K562 (cell line): ENCODE data around the gene RTF1. TPM values are rescaled to one million over a fixed set of nuclear protein-coding genes. Genes with fewer than 3 reads are reported as not detected.

ENCODE experiments used
- ATAC-seq: fragments of 200-7000 bp; cut with Tn5 transposase; 3 replicates; pipeline ENCODE4 v1.9.1; 2020; ENCODE audit warnings: moderate library complexity
- BruUV-seq: library from RNA; stranded (reverse); fragments of 400-500 nt; replicated peaks from 2 replicates; lab custom pipeline; 2021; lab: Mats Ljungman, UMichigan
- CTCF ChIA-PET: fragments of 300-600 bp; formaldehyde crosslinking; extraction: SDS; loops from one replicate; lab custom pipeline; 2021; ENCODE audit warnings: low intra/inter-chr PET ratio; lab: Yijun Ruan, JAX
- POLR2A ChIA-PET: fragments of 300-600, 350-650 bp; sonication (Branson Sonifier 250); formaldehyde crosslinking; extraction: SDS; loops from one replicate; lab custom pipeline; 2021; ENCODE audit warnings: antibody characterized with exemption, inconsistent platforms; lab: Yijun Ruan, JAX
- DNase-seq, 4 experiments: peaks; one replicate each; pipeline versions ENCODE4 v3.0.0 to v3.0.0-alpha.2; 2011 to 2018; ENCODE audit warnings: low spot score in 3 of 4, mixed read lengths in 3 of 4; ENCODE audit errors: extremely low read depth in 1 of 4
- FAIRE-seq: peaks from 2 replicates; lab custom pipeline; 2011; peaks lifted over from hg19 to GRCh38; lab: Jason Lieb, UNC
- H2AFZ ChIP-seq: 2 replicates; pipeline ENCODE4 v1.6.0; 2011; ENCODE audit warnings: low read depth, low read length, control low read depth, inconsistent platforms
- H3K27ac ChIP-seq: fragments of 200-600 bp; 3 replicates; pipeline ENCODE4 v1.8.0; 2011; ENCODE audit warnings: low read depth, mild to moderate bottlenecking, control low read depth, inconsistent platforms, low read length, moderate library complexity, mixed read lengths; ENCODE audit errors: extremely low read depth
- H3K27me3 ChIP-seq, 2 experiments: fragments of 300-600 bp in 1 of 2; 2 replicates in 1 of 2; 3 replicates in 1 of 2; pipeline versions ENCODE4 v1.6.0 to v1.8.0; 2011; ENCODE audit warnings: inconsistent platforms in 2 of 2, low read length in 2 of 2, mild to moderate bottlenecking in 1 of 2, mixed read lengths in 1 of 2, moderate library complexity in 1 of 2; ENCODE audit not compliant: control insufficient read depth in 2 of 2, insufficient read depth in 2 of 2
- H3K36me3 ChIP-seq: fragments of 300-600 bp; 3 replicates; pipeline ENCODE4 v1.8.0; 2011; ENCODE audit warnings: mild to moderate bottlenecking, low read length, inconsistent platforms; ENCODE audit not compliant: control insufficient read depth, insufficient read depth
- H3K4me1 ChIP-seq, 2 experiments: fragments of 200-600 bp in 1 of 2; replicated peaks in 1 of 2; 2 replicates in 1 of 2; 3 replicates in 1 of 2; pipeline versions ENCODE4 v1.5.1 to v1.8.0; 2011; ENCODE audit warnings: inconsistent platforms in 2 of 2, low read length in 2 of 2, mild to moderate bottlenecking in 1 of 2, mixed read lengths in 1 of 2, moderate library complexity in 1 of 2; ENCODE audit not compliant: control insufficient read depth in 2 of 2, insufficient read depth in 2 of 2
- H3K4me2 ChIP-seq: 2 replicates; pipeline ENCODE4 v1.6.1; 2011; ENCODE audit warnings: low read length, control low read depth, inconsistent platforms, mixed read lengths; ENCODE audit not compliant: insufficient read depth
- H3K4me3 ChIP-seq: fragments of 200-600 bp; sonication (generic), shearing (Covaris generic); 2 replicates; pipeline ENCODE4 v1.5.1; 2016; ENCODE audit warnings: control low read depth, inconsistent platforms
- H3K79me2 ChIP-seq: fragments of 200-600 bp; 3 replicates; pipeline ENCODE4 v1.8.0; 2011; ENCODE audit warnings: low read length, inconsistent platforms; ENCODE audit not compliant: control insufficient read depth, insufficient read depth
- H3K9ac ChIP-seq, 2 experiments: 2 replicates each; pipeline versions ENCODE4 v1.6.0 to v1.6.1; 2011; ENCODE audit warnings: low read depth in 2 of 2, low read length in 2 of 2, control low read depth in 1 of 2, inconsistent platforms in 1 of 2, mild to moderate bottlenecking in 1 of 2, mixed read lengths in 1 of 2; ENCODE audit not compliant: insufficient read depth in 1 of 2
- H3K9me1 ChIP-seq: one replicate; pipeline ENCODE4 v1.6.0; 2011; ENCODE audit warnings: inconsistent platforms, mild to moderate bottlenecking, low read length, moderate library complexity; ENCODE audit not compliant: control insufficient read depth, insufficient read depth
- H3K9me3 ChIP-seq: replicated peaks from 2 replicates; pipeline ENCODE4 v1.5.1; 2011; ENCODE audit warnings: low read depth, low read length, inconsistent platforms; ENCODE audit not compliant: control insufficient read depth, insufficient read depth
- H4K20me1 ChIP-seq: replicated peaks from 2 replicates; pipeline ENCODE4 v1.6.1; 2011; ENCODE audit warnings: low read length, inconsistent platforms, mixed read lengths; ENCODE audit not compliant: control insufficient read depth, insufficient read depth
- FOSL1 ChIP-seq: fragments of 200-800 bp; sonication (Bioruptor generic); conservative IDR thresholded peaks from 2 replicates; pipeline ENCODE4 v1.6.1; 2016; ENCODE audit warnings: missing genetic modification characterization, missing compliant biosample characterization
- KLF16 ChIP-seq: IDR thresholded peaks from 2 replicates; pipeline ENCODE4 v1.6.1; 2016; ENCODE audit warnings: antibody characterized with exemption
- MYBL2 ChIP-seq, 2 experiments: fragments of 450-650 bp in 1 of 2; sonication (generic) in 1 of 2; formaldehyde crosslinking in 1 of 2; IDR thresholded peaks; 2 replicates each; pipeline versions ENCODE4 v1.6.1 to v1.8.1; 2017 to 2022; ENCODE audit warnings: borderline replicate concordance in 1 of 2, inconsistent platforms in 1 of 2, low read depth in 1 of 2, mild to moderate bottlenecking in 1 of 2, missing genetic modification reagents in 1 of 2, moderate library complexity in 1 of 2
- SAFB ChIP-seq: fragments of 200-400 bp; formaldehyde crosslinking; IDR thresholded peaks from 2 replicates; pipeline ENCODE4 v1.6.1; 2017; ENCODE audit warnings: low read depth, low read length, borderline replicate concordance
- ZNF12 ChIP-seq: sonication (generic); formaldehyde crosslinking; IDR thresholded peaks from 2 replicates; pipeline ENCODE4 v1.4.0; 2020; ENCODE audit warnings: mild to moderate bottlenecking, missing genetic modification reagents
- ZNF134 ChIP-seq: fragments of 250-450 bp; sonication (Bioruptor Pico); conservative IDR thresholded peaks from 2 replicates; pipeline ENCODE4 v1.4.0; 2020
- ZNF282 ChIP-seq: sonication (generic); formaldehyde crosslinking; IDR thresholded peaks from 2 replicates; pipeline ENCODE4 v1.8.1; 2023; ENCODE audit warnings: missing genetic modification reagents
- ZNF407 ChIP-seq: fragments of 450-650 bp; IDR thresholded peaks from 2 replicates; pipeline ENCODE4 v1.6.1; 2016; ENCODE audit warnings: low read depth
- ZNF57 ChIP-seq: fragments of 450-650 bp; formaldehyde crosslinking; IDR thresholded peaks from 2 replicates; pipeline ENCODE4 v1.4.0; 2020; ENCODE audit warnings: mild to moderate bottlenecking, moderate library complexity
- WGBS: fragments of 100-300 bp; shearing (Covaris generic); methylation state at CpG from one replicate; pipeline ENCODE4 v1.1.6; 2016; ENCODE audit warnings: low coverage, mixed read lengths; ENCODE audit not compliant: insufficient coverage; ENCODE audit errors: missing lambda C conversion rate; 5-methylcytosine and 5-hydroxymethylcytosine counted together
- in situ Hi-C: fragments of 300-500 bp; cut with MboI; formaldehyde crosslinking; loops from 4 replicates; pipeline ENCODE4 v1.15.0; 2018; ENCODE audit warnings: inconsistent platforms, mixed read lengths
- intact Hi-C: fragments of 100-400 bp; cut with micrococcal nuclease; formaldehyde crosslinking; loops from 2 replicates; pipeline ENCODE4 v1.14.2; 2022
- polyA plus RNA-seq, 8 experiments: library from polyadenylated mRNA; depleted of rRNA in 4 of 8; stranded (reverse) in 5 of 8; unstranded in 3 of 8; fragments of >200 nt; fragmentation: Nextera tagmentation in 2 of 8; fragmentation: Illumina TruSeq in 1 of 8; extraction: Ambion mirVana in 2 of 8; extraction: Trizol in 1 of 8; gene quantifications; 2 replicates each; pipeline versions ENCODE4 v1.2.1 to v1.2.3, GENCODE V29; 2011 to 2014; ENCODE audit warnings: inconsistent platforms in 1 of 8, missing spikeins in 1 of 8
- total RNA-seq, 7 experiments: library from RNA; depleted of rRNA in 6 of 7; stranded (reverse); fragments of >200 nt in 6 of 7; fragmentation: Illumina TruSeq in 2 of 7; extraction: Trizol in 2 of 7; gene quantifications; 2 replicates each; pipeline versions ENCODE4 v1.2.1 to v1.2.3, GENCODE V29; 2011 to 2021; ENCODE audit warnings: low replicate concordance in 1 of 7

The RTF1 gene
- total and polyA plus RNA-seq, 9 of the 15 experiments (the other 6 are each of a cell fraction or from before 2014, with no cell fraction given) = 7.6 to 69.5 (median 31.5) TPM

GRCh38 chr15:41494190-41494921 is 77.5 kb downstream of the RTF1 start (continued):
- TF ChIP-seq ZNF282 (CRISPR knock-in tag) (0 out of 2 replicates have a peak, but pooled peaks have one; percentile 42), ZNF134 (CRISPR knock-in tag) (no peak), ZNF57 (no peak)

GRCh38 chr15:41494922-41495735 is 78.2 kb downstream of the RTF1 start:
- Histone ChIP-seq H3K9me1 (no peaks in the 10 kb centered on the region), H3K4me1 (peaks cover 24 to 42% of the 10 kb centered on the region in 2 experiments), H3K79me2 (peaks cover 36% of the 10 kb centered on the region), H2AFZ (peak overlapping the region; percentile 82), H3K36me3 (0 out of 3 replicates have a peak, but pooled peaks cover 6% of the 10 kb centered on the region), H4K20me1 (no peaks in the 10 kb centered on the region), H3K9ac (peak overlapping the region; percentile 61 to 94), H3K27me3 (no peaks in the 10 kb centered on the region), H3K4me3 (peak overlapping the region; percentile 60), H3K9me3 (no peaks in the 10 kb centered on the region), H3K4me2 (peak overlapping the region; percentile 90), H3K27ac (peak overlapping the region; percentile 74)
- CTCF ChIA-PET = no interaction called here
- WGBS = 2% methylated on average over 50 of the region's 60 CpGs
- peak; percentile 42 for ATAC-seq
- POLR2A ChIA-PET = interaction anchor here (0.6 to 1.5 kb wide), 9 partner anchors 10 to 583 kb away, joined by 3 to 6 read pairs (median 4); no protein-coding TSS in a partner anchor
- BruUV-seq = no TSS peak
- FAIRE-seq = no peak
- intact Hi-C loops = loop anchor here (2.0 to 5.0 kb wide), 2 partner anchors 18 to 477 kb away; partner anchors contain the start of genes EHD4 and LTK
- DNase-seq = peak in 2 of 4 experiments; percentile 59 to 70
- in situ Hi-C loops = no loop called here
- TF ChIP-seq SAFB (peak; percentile 38; the same call in 1 of the 2 replicates), ZNF407 (no peak), KLF16 (no peak), FOSL1 (no peak), MYBL2 (IDR thresholded peaks at IDR 0.05; ENCODE audit: low read depth) (no peak), MYBL2 (CRISPR knock-in tag; IDR thresholded peaks at IDR 0.05; ENCODE audit: borderline replicate concordance) (no peak), ZNF12 (CRISPR knock-in tag) (0 out of 2 replicates have a peak, but pooled peaks have one; percentile 35)
